Mesenchymal stem cell (in vitro differentiated cells and primary cell): ENCODE results near the gene PRKCA.

Experiments used
- DNase-seq: peaks from one replicate; pipeline ENCODE4 v3.0.0-alpha.2; 2013
- H2AFZ ChIP-seq: one replicate; pipeline ENCODE4 v1.6.1; 2013; ENCODE audit warnings: low read depth, mild to moderate bottlenecking, control low read depth, inconsistent platforms, low read length, moderate library complexity
- H2AK5ac ChIP-seq: 2 replicates; pipeline ENCODE4 v1.6.1; 2013; ENCODE audit warnings: low read length, moderate library complexity, mild to moderate bottlenecking, inconsistent platforms; ENCODE audit not compliant: severe bottlenecking
- H2BK120ac ChIP-seq: one replicate; pipeline ENCODE4 v1.6.1; 2013; ENCODE audit warnings: low read depth, mild to moderate bottlenecking, inconsistent platforms, low read length, moderate library complexity
- H2BK12ac ChIP-seq, 2 experiments: one replicate each; pipeline ENCODE4 v1.6.1; 2013; ENCODE audit warnings: inconsistent platforms in 2 of 2, low read length in 2 of 2, mild to moderate bottlenecking in 2 of 2, moderate library complexity in 2 of 2, control low read depth in 1 of 2
- H2BK15ac ChIP-seq: one replicate; pipeline ENCODE4 v1.6.1; 2013; ENCODE audit warnings: mild to moderate bottlenecking, low read depth, inconsistent platforms; ENCODE audit not compliant: poor library complexity, severe bottlenecking
- H2BK5ac ChIP-seq: 2 replicates; pipeline ENCODE4 v1.6.1; 2013; ENCODE audit warnings: low read depth, mild to moderate bottlenecking, low read length, control low read depth, inconsistent platforms; ENCODE audit not compliant: poor library complexity, severe bottlenecking
- H3K14ac ChIP-seq, 2 experiments: one replicate each; pipeline ENCODE4 v1.6.1; 2013; ENCODE audit warnings: inconsistent platforms in 2 of 2, low read length in 2 of 2, control low read depth in 1 of 2, mild to moderate bottlenecking in 1 of 2, moderate library complexity in 1 of 2
- H3K18ac ChIP-seq, 2 experiments: one replicate each; pipeline ENCODE4 v1.6.1; 2013; ENCODE audit warnings: inconsistent platforms in 2 of 2, low read length in 2 of 2, control low read depth in 1 of 2, low read depth in 1 of 2, mild to moderate bottlenecking in 1 of 2
- H3K23ac ChIP-seq, 2 experiments: one replicate each; pipeline ENCODE4 v1.6.1; 2013; ENCODE audit warnings: inconsistent platforms in 2 of 2, low read length in 2 of 2, mild to moderate bottlenecking in 2 of 2, moderate library complexity in 2 of 2, control low read depth in 1 of 2
- H3K27ac ChIP-seq: 2 replicates; pipeline ENCODE4 v1.5.1; 2013; ENCODE audit warnings: mild to moderate bottlenecking, moderate library complexity, low read length, control low read depth, inconsistent platforms; ENCODE audit not compliant: poor library complexity, severe bottlenecking
- H3K27me3 ChIP-seq, 2 experiments: 2 replicates each; pipeline versions ENCODE4 v1.6.1 to v1.7.0; 2013; ENCODE audit warnings: low read length in 2 of 2, mild to moderate bottlenecking in 2 of 2, moderate library complexity in 2 of 2, control low read depth in 1 of 2, inconsistent platforms in 1 of 2; ENCODE audit not compliant: control insufficient read depth in 1 of 2, insufficient read depth in 1 of 2
- H3K36me3 ChIP-seq, 2 experiments: 2 replicates each; pipeline versions ENCODE4 v1.6.1 to v1.7.0; 2013; ENCODE audit warnings: low read length in 2 of 2, control low read depth in 1 of 2, inconsistent platforms in 1 of 2, low read depth in 1 of 2, mild to moderate bottlenecking in 1 of 2; ENCODE audit not compliant: insufficient read depth in 2 of 2, control insufficient read depth in 1 of 2
- H3K4ac ChIP-seq, 2 experiments: one replicate each; pipeline ENCODE4 v1.6.1; 2013; ENCODE audit warnings: inconsistent platforms in 2 of 2, low read length in 2 of 2, mild to moderate bottlenecking in 2 of 2, moderate library complexity in 2 of 2, control low read depth in 1 of 2, low read depth in 1 of 2
- H3K4me1 ChIP-seq: 2 replicates; pipeline ENCODE4 v1.6.1; 2013; ENCODE audit warnings: low read depth, low read length, control low read depth; ENCODE audit not compliant: control insufficient read depth, insufficient read depth
- H3K4me2 ChIP-seq: 2 replicates; pipeline ENCODE4 v1.6.1; 2013; ENCODE audit warnings: low read length, mild to moderate bottlenecking, inconsistent platforms; ENCODE audit not compliant: poor library complexity, severe bottlenecking
- H3K4me3 ChIP-seq, 2 experiments: 2 replicates each; pipeline versions ENCODE4 v1.5.1 to v1.7.0; 2013; ENCODE audit warnings: low read length in 2 of 2, mild to moderate bottlenecking in 2 of 2, control low read depth in 1 of 2, low read depth in 1 of 2; ENCODE audit not compliant: insufficient read depth in 1 of 2
- H3K79me1 ChIP-seq: replicated peaks from 2 replicates; pipeline ENCODE4 v1.6.1; 2013; ENCODE audit warnings: mild to moderate bottlenecking, control low read depth, low read length, inconsistent platforms; ENCODE audit not compliant: poor library complexity, severe bottlenecking
- H3K9ac ChIP-seq: 2 replicates; pipeline ENCODE4 v1.7.0; 2013; ENCODE audit warnings: mild to moderate bottlenecking, low read length, moderate library complexity
- H3K9me3 ChIP-seq: 2 replicates; pipeline ENCODE4 v1.7.0; 2013; ENCODE audit warnings: mild to moderate bottlenecking, low read length; ENCODE audit not compliant: control insufficient read depth
- H4K8ac ChIP-seq: one replicate; pipeline ENCODE4 v1.6.1; 2013; ENCODE audit warnings: inconsistent platforms, mild to moderate bottlenecking, low read length, moderate library complexity
- H4K91ac ChIP-seq: one replicate; pipeline ENCODE4 v1.6.1; 2013; ENCODE audit warnings: mild to moderate bottlenecking, low read length, inconsistent platforms
- WGBS: methylation state at CpG from one replicate; pipeline ENCODE4 v1.1.7; 2013; ENCODE audit warnings: mixed read lengths; 5-methylcytosine and 5-hydroxymethylcytosine counted together

Gene PRKCA

DNA sequence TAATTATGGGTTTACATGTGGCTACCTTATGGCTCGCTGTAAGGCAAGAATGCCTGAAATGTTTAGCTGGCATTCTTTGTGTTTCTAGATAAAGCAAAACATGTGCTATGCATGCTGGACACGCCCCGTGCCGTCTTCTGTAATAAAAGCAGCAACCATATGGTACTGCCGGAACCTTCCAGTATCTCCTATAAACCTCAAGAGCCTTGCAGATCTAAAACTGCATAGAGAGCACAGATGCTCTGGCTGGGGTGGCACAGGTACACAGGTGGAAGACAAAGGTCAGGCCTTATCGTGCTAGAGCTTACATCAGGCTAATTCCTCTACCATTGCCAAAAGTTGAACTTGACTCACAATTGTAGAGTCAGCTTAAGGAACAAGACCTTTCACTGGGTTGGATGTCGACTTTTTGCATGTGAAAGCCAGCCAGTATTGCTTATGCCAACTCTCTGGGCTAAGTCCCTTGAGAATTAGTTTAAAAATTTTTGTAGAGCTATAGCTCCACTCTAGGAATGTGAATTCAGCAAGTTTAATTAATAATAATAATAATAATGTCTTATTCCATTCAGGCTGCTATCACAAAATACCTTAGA is 345.1 kb downstream of the PRKCA start:
- Histone ChIP-seq H3K36me3 (peaks cover 21 to 33% of the 10 kb centered on the region in 2 experiments), H4K91ac (no peak overlapping the region), H2AK5ac (no peak overlapping the region), H3K23ac (no peak overlapping the region), H3K18ac (no peak overlapping the region), H4K8ac (no peak overlapping the region), H3K4me3 (no peak overlapping the region), H2AFZ (no peak overlapping the region), H3K27ac (no peak overlapping the region), H3K4ac (no peak overlapping the region), H3K27me3 (no peaks in the 10 kb centered on the region), H3K9ac (no peak overlapping the region), H3K14ac (no peak overlapping the region), H3K79me1 (peaks cover 11% of the 10 kb centered on the region), H3K4me2 (no peak overlapping the region), H2BK12ac (no peak overlapping the region), H2BK120ac (no peak overlapping the region), H2BK5ac (no peak overlapping the region), H3K4me1 (peaks cover 5% of the 10 kb centered on the region), H3K9me3 (no peaks in the 10 kb centered on the region), H2BK15ac (no peak overlapping the region)
- 98% methylated on average over 7 of the region's 7 CpGs for WGBS
- no peak for DNase-seq

DNA sequence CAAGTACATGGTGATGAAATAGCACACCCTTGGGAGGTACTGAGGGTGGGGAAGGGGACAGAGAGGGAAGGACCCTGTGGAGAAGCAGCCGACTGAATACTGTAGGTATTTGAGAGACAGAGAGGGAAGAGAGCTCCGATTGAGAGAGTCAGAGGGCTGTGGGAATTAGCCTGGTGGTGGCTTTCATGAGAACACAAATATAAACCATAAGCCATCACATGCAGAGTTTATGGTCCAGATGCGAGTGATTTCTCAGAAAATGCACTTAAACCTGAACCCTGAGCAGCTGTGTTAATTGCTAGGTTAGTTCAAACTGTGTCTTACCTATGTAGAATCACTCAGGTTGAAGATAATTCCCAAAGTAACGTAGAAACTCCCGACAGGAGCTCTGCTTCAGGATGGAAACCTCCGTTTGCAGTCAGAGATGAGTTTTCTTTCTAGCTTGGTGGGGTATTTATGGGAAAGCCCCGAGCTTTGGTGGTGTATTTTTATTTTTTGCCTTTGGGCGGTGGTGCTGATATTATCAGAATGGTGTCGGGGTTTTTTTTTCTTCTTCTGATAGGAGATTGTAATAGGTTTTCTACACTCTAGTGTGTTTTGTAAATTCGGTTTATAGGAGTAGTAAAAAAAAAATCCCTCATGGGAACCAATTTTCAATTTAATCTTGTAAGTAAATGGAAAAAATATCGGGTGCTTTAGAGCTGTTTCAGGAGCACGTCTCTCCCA is 347.6 kb downstream of the PRKCA start:
- H2BK15ac ChIP-seq: no peak overlapping the region
- no peak overlapping the region for H3K4ac ChIP-seq
- no peak overlapping the region for H2BK120ac ChIP-seq
- H3K27me3 ChIP-seq: no peaks in the 10 kb centered on the region
- H3K18ac ChIP-seq: no peak overlapping the region
- H3K79me1 ChIP-seq: peaks cover 17% of the 10 kb centered on the region
- no peak overlapping the region for H3K4me3 ChIP-seq
- peaks cover 4% of the 10 kb centered on the region for H3K4me1 ChIP-seq
- no peak overlapping the region for H4K91ac ChIP-seq
- 97% methylated on average over 8 of the region's 12 CpGs for WGBS
- H3K9ac ChIP-seq: no peak overlapping the region
- no peak overlapping the region for H3K23ac ChIP-seq
- H2BK5ac ChIP-seq: no peak overlapping the region
- no peak overlapping the region for H3K14ac ChIP-seq
- H3K4me2 ChIP-seq: no peak overlapping the region
- H2BK12ac ChIP-seq: no peak overlapping the region
- H2AK5ac ChIP-seq: no peak overlapping the region
- H2AFZ ChIP-seq: no peak overlapping the region
- no peak for DNase-seq
- no peak overlapping the region for H4K8ac ChIP-seq
- peaks cover 22 to 31% of the 10 kb centered on the region in 2 experiments for H3K36me3 ChIP-seq
- no peaks in the 10 kb centered on the region for H3K9me3 ChIP-seq
- no peak overlapping the region for H3K27ac ChIP-seq

DNA sequence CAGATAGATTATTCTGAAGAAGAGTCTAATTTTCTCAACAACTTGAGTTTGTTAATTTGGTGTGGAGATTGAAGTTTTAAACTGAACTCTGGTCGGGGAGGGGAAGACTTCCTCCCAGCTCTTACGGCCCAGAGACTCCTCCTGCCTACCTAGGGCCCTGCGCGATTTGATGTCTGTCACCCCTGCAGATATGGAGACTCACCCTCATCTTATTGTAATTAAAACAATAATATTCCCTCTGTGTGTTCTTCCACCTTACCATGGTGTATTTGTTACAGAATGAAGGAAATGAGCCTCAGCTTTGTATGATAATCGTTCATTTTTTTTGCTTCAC is 348.1 kb downstream of the PRKCA start:
- H3K36me3 ChIP-seq: peaks cover 16 to 27% of the 10 kb centered on the region in 2 experiments
- DNase-seq: no peak
- no peak overlapping the region for H2AFZ ChIP-seq
- no peak overlapping the region for H2BK120ac ChIP-seq
- H3K23ac ChIP-seq: no peak overlapping the region
- no peak overlapping the region for H3K4ac ChIP-seq
- 84% methylated on average over 5 of the region's 5 CpGs for WGBS
- no peak overlapping the region for H2BK15ac ChIP-seq
- H3K27ac ChIP-seq: no peak overlapping the region
- H4K8ac ChIP-seq: no peak overlapping the region
- H3K4me2 ChIP-seq: no peak overlapping the region
- no peak overlapping the region for H3K14ac ChIP-seq
- no peaks in the 10 kb centered on the region for H3K9me3 ChIP-seq
- no peak overlapping the region for H2BK5ac ChIP-seq
- H3K18ac ChIP-seq: no peak overlapping the region
- peaks cover 13% of the 10 kb centered on the region for H3K79me1 ChIP-seq
- H2AK5ac ChIP-seq: no peak overlapping the region
- no peak overlapping the region for H3K4me3 ChIP-seq
- H3K4me1 ChIP-seq: peaks cover 4% of the 10 kb centered on the region
- H3K9ac ChIP-seq: no peak overlapping the region
- H3K27me3 ChIP-seq: no peaks in the 10 kb centered on the region
- H4K91ac ChIP-seq: no peak overlapping the region
- no peak overlapping the region for H2BK12ac ChIP-seq

GRCh38 chr17:66652840-66653507 is 350.6 kb downstream of the PRKCA start:
- 92% methylated on average over 6 of the region's 6 CpGs for WGBS

More at GRCh38 chr17:66652840-66653507, 350.6 kb downstream of the PRKCA start:
- no peak overlapping the region for H3K4ac ChIP-seq
- H2BK12ac ChIP-seq: no peak overlapping the region
- no peak overlapping the region for H4K91ac ChIP-seq
- H3K14ac ChIP-seq: no peak overlapping the region
- peaks cover 0 to 20% of the 10 kb centered on the region in 2 experiments for H3K36me3 ChIP-seq
- peak; percentile 59 for DNase-seq
- no peaks in the 10 kb centered on the region for H3K9me3 ChIP-seq
- H3K18ac ChIP-seq: no peak overlapping the region
- no peak overlapping the region for H3K4me2 ChIP-seq
- H3K4me3 ChIP-seq: no peak overlapping the region
- no peak overlapping the region for H3K23ac ChIP-seq
- H3K27me3 ChIP-seq: no peaks in the 10 kb centered on the region
- H2AK5ac ChIP-seq: no peak overlapping the region
- H3K27ac ChIP-seq: no peak overlapping the region
- H4K8ac ChIP-seq: no peak overlapping the region
- no peak overlapping the region for H3K9ac ChIP-seq
- no peak overlapping the region for H2BK15ac ChIP-seq
- H2BK5ac ChIP-seq: no peak overlapping the region
- peaks cover 4% of the 10 kb centered on the region for H3K4me1 ChIP-seq
- H2BK120ac ChIP-seq: no peak overlapping the region
- no peak overlapping the region for H2AFZ ChIP-seq
- peaks cover 16% of the 10 kb centered on the region for H3K79me1 ChIP-seq
